T-helper 17 cell (primary cell): Measurements from ENCODE around the gene EPB41L2. TPM values are rescaled to one million over a fixed set of nuclear protein-coding genes. Genes with fewer than 3 reads are reported as not detected.
A peak's percentile ranks its signal among the peaks of the same experiment; 100 is the strongest.

Experiments used
- ATAC-seq: fragments of 150-1000 bp; cut with Tn5 transposase; 2 replicates; pipeline ENCODE4 v1.10.0; 2021; ENCODE audit warnings: mild to moderate bottlenecking, moderate library complexity
- DNase-seq, 3 donors: peaks; one replicate each; pipeline versions ENCODE4 v3.0.0 to v3.0.0-alpha.2; 2020 to 2021
- H3K9me3 ChIP-seq: one replicate; pipeline ENCODE4 v1.7.0; 2013; ENCODE audit warnings: low read length, mild to moderate bottlenecking; ENCODE audit not compliant: control insufficient read depth, poor library complexity, severe bottlenecking
- H3K27ac Mint-ChIP-seq: one replicate; pipeline ENCODE4 v1.8.0; 2022; ENCODE audit warnings: mild to moderate bottlenecking, moderate library complexity, mixed read lengths
- H3K27me3 Mint-ChIP-seq: one replicate; pipeline ENCODE4 v1.8.0; 2022; ENCODE audit warnings: mixed read lengths
- H3K36me3 Mint-ChIP-seq: one replicate; pipeline ENCODE4 v1.8.0; 2022; ENCODE audit warnings: low read depth, mixed read lengths
- H3K4me1 Mint-ChIP-seq: one replicate; pipeline ENCODE4 v1.8.0; 2022; ENCODE audit warnings: mild to moderate bottlenecking, mixed read lengths
- H3K4me3 Mint-ChIP-seq: one replicate; pipeline ENCODE4 v1.8.0; 2022; ENCODE audit warnings: mild to moderate bottlenecking, moderate library complexity, mixed read lengths
- total RNA-seq, 4 donors: library from RNA in 2 of 4; stranded (reverse) in 2 of 4; gene quantifications; one replicate each; pipeline ENCODE4 v1.2.3 and lab custom pipeline; 2022 to 2026

EPB41L2 gene
- total RNA-seq, 2 donors from 2014 or later, result 14.0 to 20.5 TPM

- Mint-ChIP-seq H3K4me1 (peaks cover 11% of the 10 kb centered on the region), H3K36me3 (no peaks in the 10 kb centered on the region), H3K27me3 (no peaks in the 10 kb centered on the region), H3K27ac (no peak overlapping the region), H3K4me3 (no peak overlapping the region)
- no peaks in the 10 kb centered on the region for H3K9me3 ChIP-seq
- DNase-seq (no peak), ATAC-seq (no peak)
Observed at GRCh38 chr6:131039345-131039680, 23.7 kb downstream of the EPB41L2 start.

GRCh38 chr6:131038597-131039344 is 24.3 kb downstream of the EPB41L2 start:
- no peak for ATAC-seq
- no peaks in the 10 kb centered on the region for H3K36me3 Mint-ChIP-seq
- no peaks in the 10 kb centered on the region for H3K27me3 Mint-ChIP-seq
- H3K27ac Mint-ChIP-seq, result no peak overlapping the region
- H3K9me3 ChIP-seq, result no peaks in the 10 kb centered on the region
- no peak overlapping the region for H3K4me3 Mint-ChIP-seq
- DNase-seq, result no peak
- peaks cover 11% of the 10 kb centered on the region for H3K4me1 Mint-ChIP-seq

GRCh38 chr6:131037194-131037897 is 25.7 kb downstream of the EPB41L2 start:
- no peak for DNase-seq
- ATAC-seq, result no peak
- H3K36me3 Mint-ChIP-seq, result no peaks in the 10 kb centered on the region
- H3K27me3 Mint-ChIP-seq, result no peaks in the 10 kb centered on the region
- H3K27ac Mint-ChIP-seq, result no peak overlapping the region
- H3K4me1 Mint-ChIP-seq, result peaks cover 18% of the 10 kb centered on the region
- H3K9me3 ChIP-seq, result no peaks in the 10 kb centered on the region
- no peak overlapping the region for H3K4me3 Mint-ChIP-seq

DNA sequence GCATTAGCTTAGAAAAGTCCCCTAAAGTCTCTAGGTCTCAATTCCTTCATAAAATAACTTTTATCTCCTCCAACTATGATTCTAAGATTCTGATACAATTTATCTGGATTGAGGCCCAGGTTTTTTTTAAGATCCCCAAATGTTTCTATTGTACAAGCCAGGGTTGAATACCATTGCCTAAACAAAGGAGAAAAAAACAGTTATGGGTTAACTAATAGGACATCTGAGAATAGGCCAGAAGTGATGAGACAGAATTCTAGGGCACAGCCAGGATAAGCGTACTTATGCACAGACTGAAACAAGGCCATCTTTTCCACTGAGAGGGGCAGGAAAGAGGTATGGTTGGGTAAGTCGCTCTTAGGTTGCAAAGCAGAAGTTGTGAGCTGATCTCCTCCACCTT is 26.4 kb downstream of the EPB41L2 start:
- DNase-seq (no peak), ATAC-seq (no peak)
- Mint-ChIP-seq H3K36me3 (no peaks in the 10 kb centered on the region), H3K4me3 (no peak overlapping the region), H3K4me1 (peaks cover 14% of the 10 kb centered on the region), H3K27ac (no peak overlapping the region), H3K27me3 (no peaks in the 10 kb centered on the region)
- no peaks in the 10 kb centered on the region for H3K9me3 ChIP-seq

DNA sequence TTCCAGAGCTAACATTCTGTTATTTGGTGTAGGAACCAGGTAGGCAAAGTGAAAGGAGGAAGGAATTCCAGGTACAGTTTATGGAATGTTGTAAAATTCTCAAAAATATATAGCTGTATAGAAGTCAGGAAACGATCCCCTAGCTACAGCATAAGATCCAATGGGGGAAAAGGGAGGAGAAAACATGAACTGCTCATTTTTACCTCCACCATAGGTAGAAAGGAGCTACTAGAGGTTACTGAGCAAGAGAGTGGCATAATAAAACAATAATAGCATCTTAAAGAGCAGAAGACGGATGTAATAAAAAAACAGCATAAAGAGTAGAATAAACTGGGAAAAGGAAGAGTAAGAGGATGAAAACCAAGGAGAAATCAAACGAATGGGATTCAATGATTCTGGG is 26.9 kb downstream of the EPB41L2 start:
- no peak for DNase-seq
- H3K9me3 ChIP-seq, result no peaks in the 10 kb centered on the region
- Mint-ChIP-seq H3K4me3 (no peak overlapping the region), H3K4me1 (peaks cover 11% of the 10 kb centered on the region), H3K27ac (no peak overlapping the region), H3K27me3 (no peaks in the 10 kb centered on the region), H3K36me3 (no peaks in the 10 kb centered on the region)
- no peak for ATAC-seq

- Mint-ChIP-seq H3K27ac (no peak overlapping the region), H3K4me3 (no peak overlapping the region), H3K4me1 (peaks cover 11% of the 10 kb centered on the region), H3K36me3 (no peaks in the 10 kb centered on the region), H3K27me3 (no peaks in the 10 kb centered on the region)
- H3K9me3 ChIP-seq, result no peaks in the 10 kb centered on the region
- DNase-seq, result no peak
- no peak for ATAC-seq
Observed at GRCh38 chr6:131035582-131035981, 27.5 kb downstream of the EPB41L2 start.

- no peak for ATAC-seq
- Mint-ChIP-seq H3K27ac (no peak overlapping the region), H3K36me3 (no peaks in the 10 kb centered on the region), H3K27me3 (no peaks in the 10 kb centered on the region), H3K4me3 (peak overlapping the region; percentile 7), H3K4me1 (peaks cover 11% of the 10 kb centered on the region)
- no peaks in the 10 kb centered on the region for H3K9me3 ChIP-seq
- DNase-seq, result no peak
Observed at GRCh38 chr6:131033631-131034030, 29.4 kb downstream of the EPB41L2 start.

DNA sequence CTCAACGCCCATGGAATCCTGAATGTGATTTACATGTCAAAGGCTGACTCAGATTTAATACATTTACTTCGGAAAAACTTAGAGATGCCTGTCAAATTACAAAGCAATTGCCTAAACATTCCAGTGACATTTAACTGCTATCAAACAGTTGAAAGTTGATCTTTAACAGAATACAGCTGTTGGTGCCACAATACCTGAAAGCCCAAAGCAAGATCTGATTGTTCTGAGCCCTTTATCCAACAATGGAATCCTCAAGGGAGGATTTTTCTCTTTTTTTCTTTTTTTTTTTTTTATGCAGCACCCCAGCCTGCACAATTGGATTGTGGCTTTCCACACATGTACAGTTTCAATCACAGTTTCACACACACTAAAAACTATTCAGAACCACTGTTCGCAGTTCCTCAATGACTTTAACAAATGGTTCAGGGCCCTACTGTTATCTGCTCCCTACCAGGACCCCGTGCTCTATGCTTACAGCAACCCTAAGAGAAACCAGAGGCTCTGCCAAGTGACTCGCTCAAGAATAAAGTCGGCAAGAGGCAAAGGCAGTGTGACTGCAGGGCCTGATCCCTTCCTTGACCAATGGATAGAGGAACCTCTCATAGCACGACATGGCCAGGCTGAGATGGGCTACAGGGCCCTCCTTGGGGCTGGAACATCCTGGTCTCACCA is 33.3 kb downstream of the EPB41L2 start:
- no peak for ATAC-seq
- H3K27ac Mint-ChIP-seq, result no peak overlapping the region
- no peaks in the 10 kb centered on the region for H3K27me3 Mint-ChIP-seq
- no peaks in the 10 kb centered on the region for H3K36me3 Mint-ChIP-seq
- no peak overlapping the region for H3K4me3 Mint-ChIP-seq
- DNase-seq, result no peak
- H3K9me3 ChIP-seq, result no peaks in the 10 kb centered on the region
- H3K4me1 Mint-ChIP-seq, result peaks cover 8% of the 10 kb centered on the region

DNA sequence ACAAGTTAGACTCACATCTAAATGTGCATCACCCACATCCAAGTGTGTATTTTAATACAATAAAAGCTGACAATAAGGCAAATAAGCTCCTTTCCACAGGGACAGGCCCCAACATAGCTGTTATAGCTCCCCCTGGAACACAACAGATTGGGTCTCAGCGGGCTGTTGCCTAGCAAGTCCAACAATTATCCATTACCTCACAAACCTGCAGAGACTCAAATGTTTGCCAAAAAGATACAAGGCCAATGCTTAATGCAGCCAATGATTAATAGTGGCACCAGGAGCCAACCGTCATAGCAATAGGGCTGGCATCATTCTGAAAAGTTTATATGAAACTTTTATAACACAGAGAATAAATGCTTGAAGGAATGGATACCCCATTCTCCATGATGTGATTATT is 35.7 kb downstream of the EPB41L2 start:
- no peak overlapping the region for H3K27ac Mint-ChIP-seq
- no peaks in the 10 kb centered on the region for H3K4me1 Mint-ChIP-seq
- H3K4me3 Mint-ChIP-seq, result no peak overlapping the region
- no peak for ATAC-seq
- no peaks in the 10 kb centered on the region for H3K27me3 Mint-ChIP-seq
- DNase-seq, result no peak
- H3K9me3 ChIP-seq, result no peaks in the 10 kb centered on the region
- H3K36me3 Mint-ChIP-seq, result no peaks in the 10 kb centered on the region

DNA sequence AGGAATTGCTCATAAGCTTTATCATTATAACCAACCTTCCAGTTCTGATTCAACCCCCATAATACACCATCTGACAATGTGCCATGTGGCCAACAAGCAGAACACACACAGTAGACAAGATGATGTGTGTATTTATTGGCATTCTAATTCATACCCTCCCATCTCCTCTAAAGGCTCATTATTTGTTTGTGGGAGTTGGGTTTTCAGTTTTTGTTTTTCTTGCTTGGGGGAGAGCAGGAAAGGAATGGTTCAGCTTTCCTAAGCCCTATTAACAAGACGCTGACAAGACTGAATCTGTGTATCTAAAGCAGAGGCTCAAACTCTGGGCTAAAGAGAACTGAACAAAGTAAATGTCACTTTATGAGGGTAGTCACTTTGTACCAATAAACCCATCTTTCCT is 36.8 kb downstream of the EPB41L2 start:
- no peak for DNase-seq
- Mint-ChIP-seq H3K36me3 (no peaks in the 10 kb centered on the region), H3K4me1 (no peaks in the 10 kb centered on the region), H3K4me3 (no peak overlapping the region), H3K27me3 (no peaks in the 10 kb centered on the region), H3K27ac (no peak overlapping the region)
- ATAC-seq, result no peak
- no peaks in the 10 kb centered on the region for H3K9me3 ChIP-seq

- no peak for DNase-seq
- no peak for ATAC-seq
- Mint-ChIP-seq H3K4me1 (no peaks in the 10 kb centered on the region), H3K27ac (no peak overlapping the region), H3K27me3 (no peaks in the 10 kb centered on the region), H3K4me3 (no peak overlapping the region), H3K36me3 (no peaks in the 10 kb centered on the region)
- no peaks in the 10 kb centered on the region for H3K9me3 ChIP-seq
Observed at GRCh38 chr6:131024565-131024964, 38.5 kb downstream of the EPB41L2 start.

DNA sequence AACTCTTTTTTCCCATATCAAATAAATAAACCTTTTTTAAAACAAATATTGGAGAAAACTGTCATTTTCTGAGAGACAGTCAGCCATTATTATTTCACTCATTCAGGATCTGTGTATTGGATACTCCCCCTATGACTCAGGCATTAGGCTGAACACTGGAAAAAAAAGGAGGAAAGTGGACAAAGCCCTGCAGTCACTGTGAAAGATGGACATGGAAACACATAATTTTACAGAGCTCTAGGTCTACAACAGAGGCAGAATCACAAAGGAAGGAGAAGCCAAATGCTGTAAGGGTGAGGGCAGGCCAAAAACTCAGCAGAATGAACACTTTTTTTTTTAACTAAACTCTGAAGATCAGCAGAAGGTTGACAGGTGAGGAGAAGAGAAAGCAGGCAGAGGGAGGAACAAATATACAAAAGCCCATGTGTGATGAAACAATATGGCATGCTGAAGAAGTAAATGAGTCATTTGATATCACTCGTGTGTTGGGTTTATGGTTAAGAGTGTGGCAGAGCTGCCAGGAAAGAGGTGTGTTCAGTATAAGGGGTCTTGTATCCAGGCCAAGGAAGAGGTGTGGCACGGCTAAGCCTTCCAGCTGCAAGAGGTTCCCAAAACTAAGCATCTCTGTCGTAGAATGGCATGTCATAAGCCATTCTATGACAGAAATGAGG is 39.1 kb downstream of the EPB41L2 start:
- no peak for ATAC-seq
- no peaks in the 10 kb centered on the region for H3K27me3 Mint-ChIP-seq
- no peaks in the 10 kb centered on the region for H3K9me3 ChIP-seq
- no peak for DNase-seq
- H3K27ac Mint-ChIP-seq, result no peak overlapping the region
- no peak overlapping the region for H3K4me3 Mint-ChIP-seq
- H3K36me3 Mint-ChIP-seq, result no peaks in the 10 kb centered on the region
- no peaks in the 10 kb centered on the region for H3K4me1 Mint-ChIP-seq

- H3K36me3 Mint-ChIP-seq, result no peaks in the 10 kb centered on the region
- ATAC-seq (no peak), DNase-seq (no peak)
- H3K27ac Mint-ChIP-seq, result no peak overlapping the region
- H3K4me3 Mint-ChIP-seq, result no peak overlapping the region
- H3K9me3 ChIP-seq, result no peaks in the 10 kb centered on the region
- H3K4me1 Mint-ChIP-seq, result no peaks in the 10 kb centered on the region
- H3K27me3 Mint-ChIP-seq, result no peaks in the 10 kb centered on the region
Observed at GRCh38 chr6:131022691-131023090, 40.4 kb downstream of the EPB41L2 start.
